ENCODE measurements around the gene CORO1C.

CORO1C gene

DNA sequence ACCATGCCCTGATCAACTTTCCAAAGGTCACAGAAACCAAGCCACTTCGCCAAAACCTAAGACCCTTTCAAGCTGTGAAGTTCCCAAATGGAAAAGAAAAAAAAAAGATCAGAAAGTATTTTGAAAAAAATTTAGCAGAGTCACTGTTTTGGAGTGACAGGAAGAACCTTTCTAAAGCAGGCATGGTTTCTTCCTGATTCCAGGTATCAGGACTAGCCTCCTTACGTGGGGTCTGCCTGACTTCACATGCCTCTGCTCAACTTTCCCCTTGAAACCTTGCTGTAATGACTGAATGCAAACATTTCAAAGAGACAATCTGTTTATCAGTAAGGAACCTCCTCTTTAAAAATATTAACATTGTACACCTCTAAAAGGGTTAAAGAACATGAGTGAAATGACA is 9.5 kb downstream of the CORO1C start:
- no peak for DNase-seq (ENCODE audit: low read depth)
- in situ Hi-C loops (cut with HindIII; ENCODE audit: low sequenced_read_pairs): loop anchor here (5.0 to 10.0 kb wide), 2 partner anchors 57 to 85 kb away; no protein-coding TSS in a partner anchor
- H3K4me3 ChIP-seq (ENCODE audit: low read depth, low read length): no peak overlapping the region
- TF ChIP-seq CTCF (IDR thresholded peaks at IDR 0.05; ENCODE audit: low read depth, low read length, missing control alignments): no peak

DNA sequence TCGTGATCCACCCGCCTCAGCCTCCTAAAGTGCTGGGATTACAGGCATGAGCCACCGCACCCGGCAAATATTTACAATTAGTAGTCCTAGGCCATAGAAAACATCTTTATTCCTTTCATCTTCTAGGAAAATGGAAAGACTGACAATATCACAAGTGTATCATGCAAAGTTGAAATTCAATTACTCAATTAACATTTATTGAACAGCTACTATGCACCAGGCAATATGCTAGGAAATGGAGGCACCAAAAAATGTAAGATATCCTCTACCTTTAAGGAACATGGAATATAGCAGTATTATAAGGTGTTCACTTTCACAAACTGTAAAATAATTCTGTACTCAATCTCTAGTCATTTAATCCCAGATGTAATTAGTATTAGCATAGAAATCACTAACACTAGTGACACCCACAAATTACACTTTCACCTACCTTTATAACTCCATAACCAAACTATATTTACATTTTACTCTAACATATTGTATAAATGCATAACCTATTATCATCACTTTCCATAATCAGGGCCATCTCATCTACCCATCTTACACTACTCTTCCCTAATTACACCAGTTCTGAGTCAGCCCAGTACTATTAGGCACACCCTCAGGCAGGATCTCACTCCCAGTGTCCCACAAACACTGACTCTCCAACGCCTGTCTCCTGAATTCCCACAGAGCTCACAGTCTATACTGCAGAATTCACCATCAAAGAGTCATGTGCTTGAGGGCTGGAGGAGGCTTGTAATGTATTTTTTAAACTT is 10.4 kb downstream of the CORO1C start:
- no peak for TF ChIP-seq CTCF (IDR thresholded peaks at IDR 0.05; ENCODE audit: low read depth, low read length, missing control alignments)
- in situ Hi-C loops (cut with HindIII; ENCODE audit: low sequenced_read_pairs): loop anchor here (5.0 to 10.0 kb wide), 2 partner anchors 56 to 86 kb away; no protein-coding TSS in a partner anchor
- no peak overlapping the region for H3K4me3 ChIP-seq (ENCODE audit: low read depth, low read length)
- DNase-seq (ENCODE audit: low read depth): no peak

DNA sequence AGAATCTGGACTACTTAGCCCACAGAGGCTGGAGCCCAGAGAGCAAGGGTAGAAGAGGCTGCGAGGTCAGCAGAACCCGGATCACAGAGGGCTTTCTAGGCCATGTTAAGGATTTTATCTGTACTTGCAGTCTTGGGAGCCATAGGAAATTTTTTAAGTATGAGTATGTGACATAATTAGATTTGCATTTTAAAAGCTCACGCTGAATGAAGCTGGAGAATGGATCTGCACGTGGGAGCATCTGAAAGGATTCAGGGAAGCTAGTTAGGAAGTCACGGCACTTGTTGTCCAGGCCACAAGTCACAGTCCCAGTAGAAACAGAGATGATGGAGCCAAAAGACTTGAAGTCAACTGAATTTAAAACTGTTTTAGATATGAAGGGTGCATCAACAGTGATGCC is 14.1 kb downstream of the CORO1C start:
- no peak for TF ChIP-seq CTCF (IDR thresholded peaks at IDR 0.05; ENCODE audit: low read depth, low read length, missing control alignments)
- DNase-seq (ENCODE audit: low read depth): no peak
- no peak overlapping the region for H3K4me3 ChIP-seq (ENCODE audit: low read depth, low read length)
- in situ Hi-C loops (cut with HindIII; ENCODE audit: low sequenced_read_pairs): no loop called here

DNA sequence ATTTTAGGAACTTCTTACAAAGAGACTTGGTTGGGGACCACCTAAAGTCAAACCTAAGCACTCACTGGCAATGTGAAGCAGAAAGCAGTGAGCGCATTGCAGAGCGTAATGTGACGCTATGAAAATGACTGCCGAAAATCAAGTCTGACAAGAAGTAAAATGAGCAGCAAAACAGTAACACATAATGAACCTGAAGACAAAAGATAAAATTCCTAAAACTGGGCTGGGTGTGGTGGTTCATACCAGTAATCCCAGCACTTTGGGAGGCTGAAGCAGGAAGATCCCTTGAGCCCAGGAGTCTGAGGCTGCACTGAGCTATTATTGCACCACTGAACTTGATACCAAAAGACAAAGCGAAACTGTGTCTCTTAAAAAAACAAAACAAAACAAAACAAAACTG is 16.5 kb downstream of the CORO1C start:
- in situ Hi-C loops (cut with HindIII; ENCODE audit: low sequenced_read_pairs): no loop called here
- no peak overlapping the region for H3K4me3 ChIP-seq (ENCODE audit: low read depth, low read length)
- no peak for DNase-seq (ENCODE audit: low read depth)
- TF ChIP-seq CTCF (IDR thresholded peaks at IDR 0.05; ENCODE audit: low read depth, low read length, missing control alignments): no peak

DNA sequence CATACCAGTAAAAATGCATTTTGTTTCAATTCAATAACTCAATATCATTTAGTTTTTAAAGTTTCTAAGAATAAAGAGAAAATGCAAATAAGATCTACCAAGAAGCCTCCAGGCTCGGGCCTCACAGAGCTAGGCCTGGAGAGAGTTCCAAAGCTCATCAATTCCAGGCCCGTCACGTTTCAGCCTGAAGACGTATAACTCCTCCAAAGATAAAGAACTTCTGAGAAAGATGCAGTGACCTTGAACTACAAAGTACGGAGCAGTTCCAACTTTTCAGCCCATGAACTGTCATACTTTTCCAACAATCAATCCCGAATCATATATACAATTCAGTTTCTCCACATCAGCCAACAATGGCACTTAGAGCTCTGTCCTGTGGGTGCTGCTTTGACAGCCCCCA is 17.8 kb downstream of the CORO1C start:
- DNase-seq (ENCODE audit: low read depth): no peak
- H3K4me3 ChIP-seq (ENCODE audit: low read depth, low read length): no peak overlapping the region
- in situ Hi-C loops (cut with HindIII; ENCODE audit: low sequenced_read_pairs): no loop called here
- TF ChIP-seq CTCF (IDR thresholded peaks at IDR 0.05; ENCODE audit: low read depth, low read length, missing control alignments): no peak

GRCh38 chr12:108712925-108713203 is 18.5 kb downstream of the CORO1C start:
- TF ChIP-seq CTCF (IDR thresholded peaks at IDR 0.05; ENCODE audit: low read depth, low read length, missing control alignments): no peak
- no peak overlapping the region for H3K4me3 ChIP-seq (ENCODE audit: low read depth, low read length)
- in situ Hi-C loops (cut with HindIII; ENCODE audit: low sequenced_read_pairs): no loop called here
- no peak for DNase-seq (ENCODE audit: low read depth)
